ENCODE measurements around the gene GSK3B.
A peak's percentile ranks its signal among the peaks of the same experiment; 100 is the strongest.

Gene GSK3B

DNA sequence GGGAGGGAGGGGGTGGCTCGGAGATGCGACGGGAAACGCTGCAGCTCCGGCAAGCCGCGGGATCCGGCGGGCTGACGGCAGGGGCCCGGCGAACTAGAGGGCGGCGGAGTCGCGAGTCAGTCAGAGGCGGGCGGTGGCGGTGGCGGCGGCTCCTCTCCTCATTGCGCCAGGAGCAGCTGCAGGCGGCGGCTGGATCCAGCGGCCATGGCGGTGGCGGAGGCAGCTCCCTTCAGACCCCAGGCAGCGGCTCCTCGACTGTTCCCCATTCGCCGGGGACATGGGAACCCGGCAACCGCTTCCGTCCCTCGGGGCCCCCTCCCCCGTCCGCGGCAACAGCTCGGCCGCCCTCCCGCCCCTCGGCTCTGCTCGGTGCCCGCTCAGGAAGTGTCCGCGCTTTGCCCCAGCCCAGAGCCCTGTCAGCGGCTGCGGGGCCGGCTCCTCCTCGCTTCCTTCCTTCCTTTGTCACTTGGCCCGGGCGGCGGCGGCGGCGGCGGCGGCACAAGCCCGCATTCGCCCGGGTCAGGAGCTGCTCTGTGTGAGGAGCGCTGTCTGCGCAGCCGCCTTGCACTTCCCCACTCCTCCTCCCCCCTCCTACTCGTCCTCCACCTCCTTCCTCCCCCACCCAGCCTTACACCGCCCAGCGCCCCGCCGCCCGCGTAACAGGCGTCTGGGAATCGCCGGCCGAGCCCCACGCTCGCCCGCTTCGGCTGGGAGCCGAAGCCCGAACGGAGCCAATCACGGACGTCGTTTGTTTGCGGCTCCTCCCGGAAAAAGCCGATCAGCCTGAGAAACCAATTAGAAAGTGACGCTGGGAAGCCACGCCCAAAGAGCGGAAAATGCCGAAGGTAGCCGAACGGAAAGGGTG, at the start of gene GSK3B:
Gene GSK3B, minus strand, starts transcription at position 537 of the 865 bp plus-strand sequence. CDS start 1,013 bp downstream, outside the sequence.
- H3K36me3 ChIP-seq = peaks cover 3% of the 10 kb centered on the region
- H3K4me3 ChIP-seq (ENCODE audit: low read depth, low read length) = peak within 1 kb of the TSS; percentile 100
- no peaks in the 10 kb centered on the region for H3K27me3 ChIP-seq (ENCODE audit: insufficient read depth, low read depth, severe bottlenecking)
- DNase-seq = peak; percentile 77
- TF ChIP-seq, protein P1, sequence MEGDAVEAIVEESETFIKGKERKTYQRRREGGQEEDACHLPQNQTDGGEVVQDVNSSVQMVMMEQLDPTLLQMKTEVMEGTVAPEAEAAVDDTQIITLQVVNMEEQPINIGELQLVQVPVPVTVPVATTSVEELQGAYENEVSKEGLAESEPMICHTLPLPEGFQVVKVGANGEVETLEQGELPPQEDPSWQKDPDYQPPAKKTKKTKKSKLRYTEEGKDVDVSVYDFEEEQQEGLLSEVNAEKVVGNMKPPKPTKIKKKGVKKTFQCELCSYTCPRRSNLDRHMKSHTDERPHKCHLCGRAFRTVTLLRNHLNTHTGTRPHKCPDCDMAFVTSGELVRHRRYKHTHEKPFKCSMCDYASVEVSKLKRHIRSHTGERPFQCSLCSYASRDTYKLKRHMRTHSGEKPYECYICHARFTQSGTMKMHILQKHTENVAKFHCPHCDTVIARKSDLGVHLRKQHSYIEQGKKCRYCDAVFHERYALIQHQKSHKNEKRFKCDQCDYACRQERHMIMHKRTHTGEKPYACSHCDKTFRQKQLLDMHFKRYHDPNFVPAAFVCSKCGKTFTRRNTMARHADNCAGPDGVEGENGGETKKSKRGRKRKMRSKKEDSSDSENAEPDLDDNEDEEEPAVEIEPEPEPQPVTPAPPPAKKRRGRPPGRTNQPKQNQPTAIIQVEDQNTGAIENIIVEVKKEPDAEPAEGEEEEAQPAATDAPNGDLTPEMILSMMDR (IDR thresholded peaks at IDR 0.05; ENCODE audit: low read depth, low read length) = no peak
- H3K27ac ChIP-seq = peak within 1 kb of the TSS; percentile 99
- H3K9me3 ChIP-seq (ENCODE audit: severe bottlenecking) = no peaks in the 10 kb centered on the region

GRCh38 chr3:120143676-120144075, 49.4 kb upstream of the GSK3B start:
- Histone ChIP-seq H3K9me3 (ENCODE audit: severe bottlenecking) (no peaks in the 10 kb centered on the region), H3K27ac (no peak overlapping the region), H3K4me3 (ENCODE audit: low read depth, low read length) (no peak overlapping the region), H3K27me3 (ENCODE audit: insufficient read depth, low read depth, severe bottlenecking) (no peaks in the 10 kb centered on the region), H3K36me3 (no peaks in the 10 kb centered on the region)
- no peak for DNase-seq
- TF ChIP-seq, protein P1 (IDR thresholded peaks at IDR 0.05; ENCODE audit: low read depth, low read length) = no peak

DNA sequence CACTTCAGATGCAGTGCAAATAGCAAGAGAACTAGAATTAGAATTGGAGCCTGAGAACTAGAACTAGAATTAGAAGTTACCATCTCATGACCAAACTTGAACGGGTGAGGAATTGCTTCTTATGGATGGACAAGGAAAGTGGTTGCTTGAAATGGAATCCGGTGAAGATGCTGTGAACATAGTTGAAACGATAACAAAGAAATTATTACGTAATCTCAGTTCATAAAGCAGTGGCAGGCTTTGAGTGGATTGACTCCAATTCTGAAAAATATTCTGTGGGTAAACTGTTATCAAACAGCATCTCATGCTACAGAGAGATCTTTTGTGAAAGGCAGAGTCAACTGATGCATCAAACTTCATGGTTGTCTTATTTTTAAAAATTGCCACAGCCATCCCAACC, 48.0 kb upstream of the GSK3B start:
- no peak overlapping the region for H3K27ac ChIP-seq
- TF ChIP-seq, protein P1 (IDR thresholded peaks at IDR 0.05; ENCODE audit: low read depth, low read length) = no peak

GRCh38 chr3:120140098-120140742, 46.0 kb upstream of the GSK3B start:
- DNase-seq = no peak
- no peaks in the 10 kb centered on the region for H3K36me3 ChIP-seq
- TF ChIP-seq, protein P1 (IDR thresholded peaks at IDR 0.05; ENCODE audit: low read depth, low read length) = no peak
- no peaks in the 10 kb centered on the region for H3K27me3 ChIP-seq (ENCODE audit: insufficient read depth, low read depth, severe bottlenecking)
- H3K4me3 ChIP-seq (ENCODE audit: low read depth, low read length) = no peak overlapping the region
- no peaks in the 10 kb centered on the region for H3K9me3 ChIP-seq (ENCODE audit: severe bottlenecking)
- no peak overlapping the region for H3K27ac ChIP-seq

More for the DNA sequence above, 48.0 kb upstream of the GSK3B start:
- Histone ChIP-seq H3K36me3 (no peaks in the 10 kb centered on the region), H3K4me3 (ENCODE audit: low read depth, low read length) (no peak overlapping the region), H3K9me3 (ENCODE audit: severe bottlenecking) (no peaks in the 10 kb centered on the region), H3K27me3 (ENCODE audit: insufficient read depth, low read depth, severe bottlenecking) (no peaks in the 10 kb centered on the region)
- DNase-seq = no peak

- Histone ChIP-seq H3K27ac (no peak overlapping the region), H3K27me3 (ENCODE audit: insufficient read depth, low read depth, severe bottlenecking) (no peaks in the 10 kb centered on the region)
- TF ChIP-seq, protein P1 (IDR thresholded peaks at IDR 0.05; ENCODE audit: low read depth, low read length) = no peak
Measured at GRCh38 chr3:120139140-120139539, 44.9 kb upstream of the GSK3B start.

More at GRCh38 chr3:120139140-120139539, 44.9 kb upstream of the GSK3B start:
- no peak for DNase-seq
- no peaks in the 10 kb centered on the region for H3K36me3 ChIP-seq
- no peaks in the 10 kb centered on the region for H3K9me3 ChIP-seq (ENCODE audit: severe bottlenecking)
- no peak overlapping the region for H3K4me3 ChIP-seq (ENCODE audit: low read depth, low read length)

All from WERI-Rb-1 (cell line).